ENCODE data around the gene CDT1. TPM values are rescaled to one million over a fixed set of nuclear protein-coding genes. Genes with fewer than 3 reads are reported as not detected.

The CDT1 gene
- total and polyA plus RNA-seq, 10 donors: 1.00 to 17.2 (median 3.6) TPM

DNA sequence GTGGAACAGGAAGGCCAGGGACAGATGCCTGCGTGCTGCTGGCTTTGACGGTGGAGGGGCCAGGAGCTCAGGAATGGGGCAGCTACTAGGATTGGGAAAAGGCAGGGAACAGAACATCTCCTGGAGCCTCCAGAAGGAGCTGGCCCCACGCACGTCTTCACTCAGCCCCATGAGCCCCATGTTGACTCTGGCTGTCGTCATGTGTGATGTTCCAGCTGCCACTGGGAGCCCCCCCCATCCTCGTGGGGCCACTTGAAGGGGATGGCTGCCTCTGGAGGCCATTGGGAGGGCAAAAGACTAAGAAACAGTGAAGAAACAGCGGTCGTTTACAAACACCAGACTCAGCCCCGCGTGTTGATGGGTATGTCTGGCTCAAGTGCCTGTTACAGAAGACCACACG lies 26.7 kb downstream of the CDT1 start:
- no peaks in the 10 kb centered on the region for H3K9me3 ChIP-seq
- intact Hi-C loops (cut with DNase I; ENCODE audit: low total_unique reads): no loop called here
- WGBS, 5 donors: 77 to 88% (median 82%) methylated on average over 11 of the region's 11 CpGs
- H3K27ac ChIP-seq: no peak overlapping the region
- H3K4me3 ChIP-seq: no peak overlapping the region
- H3K27me3 ChIP-seq (replicated peaks in 1 of 7): no peaks in the 10 kb centered on the region
- peaks cover 0 to 83% (median 32%) of the 10 kb centered on the region in 6 donors for H3K36me3 ChIP-seq
- no peaks in the 10 kb centered on the region for H3K4me1 ChIP-seq
- DNase-seq: no peak
- TF ChIP-seq POLR2A (IDR thresholded peaks at IDR 0.05) (no peak), POLR2AphosphoS5 (IDR thresholded peaks at IDR 0.05) (no peak)
- TF ChIP-seq, protein P1, sequence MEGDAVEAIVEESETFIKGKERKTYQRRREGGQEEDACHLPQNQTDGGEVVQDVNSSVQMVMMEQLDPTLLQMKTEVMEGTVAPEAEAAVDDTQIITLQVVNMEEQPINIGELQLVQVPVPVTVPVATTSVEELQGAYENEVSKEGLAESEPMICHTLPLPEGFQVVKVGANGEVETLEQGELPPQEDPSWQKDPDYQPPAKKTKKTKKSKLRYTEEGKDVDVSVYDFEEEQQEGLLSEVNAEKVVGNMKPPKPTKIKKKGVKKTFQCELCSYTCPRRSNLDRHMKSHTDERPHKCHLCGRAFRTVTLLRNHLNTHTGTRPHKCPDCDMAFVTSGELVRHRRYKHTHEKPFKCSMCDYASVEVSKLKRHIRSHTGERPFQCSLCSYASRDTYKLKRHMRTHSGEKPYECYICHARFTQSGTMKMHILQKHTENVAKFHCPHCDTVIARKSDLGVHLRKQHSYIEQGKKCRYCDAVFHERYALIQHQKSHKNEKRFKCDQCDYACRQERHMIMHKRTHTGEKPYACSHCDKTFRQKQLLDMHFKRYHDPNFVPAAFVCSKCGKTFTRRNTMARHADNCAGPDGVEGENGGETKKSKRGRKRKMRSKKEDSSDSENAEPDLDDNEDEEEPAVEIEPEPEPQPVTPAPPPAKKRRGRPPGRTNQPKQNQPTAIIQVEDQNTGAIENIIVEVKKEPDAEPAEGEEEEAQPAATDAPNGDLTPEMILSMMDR (IDR thresholded peaks at IDR 0.05 in 8 of 11, conservative IDR thresholded peaks at IDR 0.05 in 3 of 11): no peak

DNA sequence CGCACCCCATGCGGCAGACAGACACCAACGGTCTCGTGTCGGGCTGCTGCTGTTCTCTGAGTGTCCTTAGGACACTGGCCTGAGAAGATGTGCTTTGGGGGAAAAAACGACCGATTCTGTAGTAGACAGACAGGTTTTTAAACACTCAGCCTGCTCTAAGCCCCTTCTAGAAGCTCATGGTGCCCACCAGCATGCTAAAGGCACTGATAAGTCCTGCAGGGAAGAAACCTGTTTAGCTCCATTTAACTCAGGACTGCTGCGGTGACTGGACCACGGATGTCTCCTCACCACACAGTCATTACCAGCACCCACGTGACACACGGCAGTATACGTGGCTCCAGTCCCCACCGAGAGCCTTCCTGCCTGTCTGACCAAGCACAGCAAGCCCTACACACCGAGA lies 27.2 kb downstream of the CDT1 start:
- TF ChIP-seq, protein P1 (IDR thresholded peaks at IDR 0.05 in 8 of 11, conservative IDR thresholded peaks at IDR 0.05 in 3 of 11): no peak
- TF ChIP-seq POLR2AphosphoS5 (IDR thresholded peaks at IDR 0.05) (no peak), POLR2A (IDR thresholded peaks at IDR 0.05) (no peak)
- WGBS, 5 donors: 86 to 94% (median 92%) methylated on average over 8 to 14 of the region's 14 CpGs
- no peak overlapping the region for H3K4me3 ChIP-seq
- no peaks in the 10 kb centered on the region for H3K27me3 ChIP-seq (replicated peaks in 1 of 7)
- no peaks in the 10 kb centered on the region for H3K9me3 ChIP-seq
- no peaks in the 10 kb centered on the region for H3K4me1 ChIP-seq
- DNase-seq: no peak
- intact Hi-C loops (cut with DNase I; ENCODE audit: low total_unique reads): no loop called here
- H3K27ac ChIP-seq: no peak overlapping the region
- H3K36me3 ChIP-seq: peaks cover 0 to 83% (median 34%) of the 10 kb centered on the region in 6 donors

DNA sequence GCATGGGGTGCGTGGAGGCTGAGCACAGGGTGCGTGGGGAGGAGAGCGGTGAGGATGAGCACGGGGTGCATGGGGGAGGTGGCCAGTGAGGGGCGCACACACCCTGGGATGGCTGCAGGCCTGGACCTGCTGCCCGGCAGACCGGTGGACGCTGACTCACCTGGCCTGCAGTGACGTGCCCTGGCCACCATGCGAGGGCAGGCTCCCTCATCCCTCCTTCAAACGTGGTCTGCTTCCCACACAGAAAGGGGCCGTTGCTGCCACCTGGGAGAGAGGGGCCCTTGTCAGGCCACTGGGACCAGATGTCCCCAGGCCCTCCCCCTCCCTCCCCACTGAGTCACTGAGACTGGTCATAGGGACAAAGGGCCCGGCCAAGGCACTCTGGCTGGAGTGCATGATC lies 28.2 kb downstream of the CDT1 start:
- no peak for TF ChIP-seq POLR2A (IDR thresholded peaks at IDR 0.05)
- TF ChIP-seq, protein P1 (IDR thresholded peaks at IDR 0.05 in 8 of 11, conservative IDR thresholded peaks at IDR 0.05 in 3 of 11): no peak
- TF ChIP-seq POLR2AphosphoS5 (IDR thresholded peaks at IDR 0.05): peak in 2 of 3 donors; percentile 21 to 65
- no peak for DNase-seq
- Histone ChIP-seq H3K9me3 (no peaks in the 10 kb centered on the region), H3K36me3 (peaks cover 0 to 79% (median 32%) of the 10 kb centered on the region in 6 donors), H3K27me3 (replicated peaks in 1 of 7) (no peaks in the 10 kb centered on the region), H3K27ac (no peak overlapping the region), H3K4me3 (no peak overlapping the region), H3K4me1 (no peaks in the 10 kb centered on the region)
- 81 to 91% (median 89%) methylated on average over 13 of the region's 13 CpGs for WGBS, 5 donors
- intact Hi-C loops (cut with DNase I; ENCODE audit: low total_unique reads): no loop called here

DNA sequence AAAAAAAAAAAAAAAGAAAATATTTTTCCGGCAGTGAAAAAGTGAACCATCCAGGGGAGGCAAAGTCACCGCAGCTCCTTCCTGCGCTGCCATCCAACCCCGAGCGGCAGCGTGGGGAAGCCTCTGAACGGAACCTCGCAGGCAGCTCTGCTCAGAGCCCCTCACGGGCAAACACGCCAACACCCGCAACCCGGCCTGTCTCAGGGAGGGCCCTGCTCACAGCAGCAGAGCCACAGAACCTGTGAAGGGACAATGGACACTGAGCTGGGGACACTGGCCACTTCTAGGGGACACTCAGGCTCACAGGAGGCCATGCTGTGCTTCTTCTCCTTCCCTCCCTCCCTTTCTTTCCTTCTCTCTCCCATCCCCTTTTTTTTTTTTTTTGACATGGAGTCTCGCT lies 29.5 kb downstream of the CDT1 start:
- intact Hi-C loops (cut with DNase I; ENCODE audit: low total_unique reads): no loop called here
- Histone ChIP-seq H3K36me3 (peaks cover 0 to 79% (median 25%) of the 10 kb centered on the region in 6 donors), H3K9me3 (no peaks in the 10 kb centered on the region), H3K27me3 (replicated peaks in 1 of 7) (no peaks in the 10 kb centered on the region), H3K27ac (no peak overlapping the region), H3K4me3 (no peak overlapping the region), H3K4me1 (no peaks in the 10 kb centered on the region)
- WGBS, 5 donors: 92 to 98% (median 95%) methylated on average over 13 of the region's 13 CpGs
- no peak for DNase-seq
- TF ChIP-seq POLR2A (IDR thresholded peaks at IDR 0.05): no peak
- TF ChIP-seq POLR2AphosphoS5 (IDR thresholded peaks at IDR 0.05): no peak

DNA sequence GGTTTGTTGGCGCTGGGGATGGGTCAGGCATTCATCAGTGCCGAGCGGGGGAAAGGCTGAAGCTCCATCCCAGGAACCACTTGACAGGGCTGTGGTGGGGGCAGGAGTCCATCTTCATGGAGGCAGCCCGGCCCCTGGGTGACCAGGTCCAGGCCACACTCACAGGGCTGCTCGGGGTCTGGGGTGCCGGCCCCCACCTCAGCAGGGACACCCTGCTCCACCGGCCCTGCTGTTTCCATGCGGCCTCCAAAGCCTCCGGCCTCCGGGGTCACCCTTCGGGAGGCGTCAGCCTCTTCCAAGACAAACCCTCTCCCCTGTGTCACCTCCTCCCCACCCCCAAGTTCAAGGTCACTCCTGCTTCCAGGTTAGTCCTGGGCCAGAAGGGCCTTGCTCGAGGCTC lies 31.1 kb downstream of the CDT1 start:
- DNase-seq: no peak
- no peaks in the 10 kb centered on the region for H3K9me3 ChIP-seq
- H3K4me3 ChIP-seq: no peak overlapping the region
- WGBS, 5 donors: 92 to 96% (median 94%) methylated on average over 9 to 13 of the region's 13 CpGs
- peak in 1 of 3 donors; percentile 8 for TF ChIP-seq POLR2AphosphoS5 (IDR thresholded peaks at IDR 0.05)
- TF ChIP-seq POLR2A (IDR thresholded peaks at IDR 0.05): no peak
- TF ChIP-seq, protein P1 (IDR thresholded peaks at IDR 0.05 in 8 of 11, conservative IDR thresholded peaks at IDR 0.05 in 3 of 11): no peak
- no peaks in the 10 kb centered on the region for H3K27me3 ChIP-seq (replicated peaks in 1 of 7)
- intact Hi-C loops (cut with DNase I; ENCODE audit: low total_unique reads): no loop called here
- H3K36me3 ChIP-seq: peaks cover 0 to 79% (median 26%) of the 10 kb centered on the region in 6 donors
- H3K4me1 ChIP-seq: peaks cover 0 to 6% (median 4%) of the 10 kb centered on the region in 6 donors
- H3K27ac ChIP-seq: no peak overlapping the region

Data from spleen (tissue), 11 donors.